Measurements from ENCODE around the gene NGEF.

GRCh38 chr2:232860593-232861241 lies 152.3 kb downstream of the NGEF start:
- TF ChIP-seq, protein P1, sequence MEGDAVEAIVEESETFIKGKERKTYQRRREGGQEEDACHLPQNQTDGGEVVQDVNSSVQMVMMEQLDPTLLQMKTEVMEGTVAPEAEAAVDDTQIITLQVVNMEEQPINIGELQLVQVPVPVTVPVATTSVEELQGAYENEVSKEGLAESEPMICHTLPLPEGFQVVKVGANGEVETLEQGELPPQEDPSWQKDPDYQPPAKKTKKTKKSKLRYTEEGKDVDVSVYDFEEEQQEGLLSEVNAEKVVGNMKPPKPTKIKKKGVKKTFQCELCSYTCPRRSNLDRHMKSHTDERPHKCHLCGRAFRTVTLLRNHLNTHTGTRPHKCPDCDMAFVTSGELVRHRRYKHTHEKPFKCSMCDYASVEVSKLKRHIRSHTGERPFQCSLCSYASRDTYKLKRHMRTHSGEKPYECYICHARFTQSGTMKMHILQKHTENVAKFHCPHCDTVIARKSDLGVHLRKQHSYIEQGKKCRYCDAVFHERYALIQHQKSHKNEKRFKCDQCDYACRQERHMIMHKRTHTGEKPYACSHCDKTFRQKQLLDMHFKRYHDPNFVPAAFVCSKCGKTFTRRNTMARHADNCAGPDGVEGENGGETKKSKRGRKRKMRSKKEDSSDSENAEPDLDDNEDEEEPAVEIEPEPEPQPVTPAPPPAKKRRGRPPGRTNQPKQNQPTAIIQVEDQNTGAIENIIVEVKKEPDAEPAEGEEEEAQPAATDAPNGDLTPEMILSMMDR (IDR thresholded peaks at IDR 0.05) = no peak
- no peak for TF ChIP-seq EP300 (IDR thresholded peaks at IDR 0.05; ENCODE audit: low read depth)
- TF ChIP-seq POLR2A (IDR thresholded peaks at IDR 0.05) = no peak
- TF ChIP-seq POLR2AphosphoS5 (IDR thresholded peaks at IDR 0.05) = no peak

Measured in transverse colon (tissue), 4 donors.